NCI-H1105 (cell line): ENCODE measurements around the gene SLC41A3.

ENCODE experiments used
- DNase-seq: peaks from one replicate; lab custom pipeline; 2025; lab: John Stamatoyannopoulos, UW

SLC41A3 gene

DNA sequence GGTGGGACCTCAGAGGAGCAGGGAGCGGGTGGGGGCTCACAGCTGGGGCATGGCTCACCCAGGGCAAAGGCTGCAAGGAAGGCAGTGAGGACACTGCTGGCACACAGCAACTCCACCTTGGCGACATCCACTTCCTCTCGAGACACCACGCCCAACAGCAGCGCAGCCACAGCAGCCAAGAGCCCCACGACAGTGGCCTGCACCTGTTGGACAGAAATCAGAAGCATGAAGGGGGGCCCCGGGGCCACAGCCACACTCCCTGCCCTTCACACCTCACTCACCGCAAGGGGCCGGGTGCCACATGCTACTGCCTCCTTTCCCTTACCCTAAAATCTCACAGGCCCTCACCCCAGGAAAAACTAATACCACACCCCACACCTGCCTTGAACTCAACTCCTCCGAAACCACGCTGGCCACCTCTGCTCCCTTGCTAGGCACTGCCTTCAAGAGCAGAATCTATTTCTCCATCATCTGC is 57.6 kb downstream of the SLC41A3 start:
- no peak for DNase-seq

DNA sequence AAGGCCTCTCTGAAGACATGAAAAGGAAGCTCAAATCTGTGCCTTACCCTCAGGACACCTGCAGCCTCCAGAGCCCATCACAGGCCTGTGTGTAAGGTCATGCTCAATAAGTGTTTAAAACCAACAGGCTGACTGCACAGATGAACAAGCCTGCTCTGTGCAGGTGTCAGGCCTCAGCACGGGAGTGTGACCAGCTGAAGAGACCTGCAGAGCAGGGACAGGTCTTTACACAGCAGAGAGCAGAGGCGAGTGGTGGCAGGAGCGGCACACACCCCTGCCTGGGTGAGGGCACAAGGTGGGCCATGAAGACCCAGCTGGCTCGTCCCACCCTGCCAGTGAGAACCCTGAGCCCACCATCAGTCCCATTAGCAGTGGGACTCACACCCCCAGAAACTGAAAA is 58.1 kb downstream of the SLC41A3 start:
- DNase-seq = no peak

DNA sequence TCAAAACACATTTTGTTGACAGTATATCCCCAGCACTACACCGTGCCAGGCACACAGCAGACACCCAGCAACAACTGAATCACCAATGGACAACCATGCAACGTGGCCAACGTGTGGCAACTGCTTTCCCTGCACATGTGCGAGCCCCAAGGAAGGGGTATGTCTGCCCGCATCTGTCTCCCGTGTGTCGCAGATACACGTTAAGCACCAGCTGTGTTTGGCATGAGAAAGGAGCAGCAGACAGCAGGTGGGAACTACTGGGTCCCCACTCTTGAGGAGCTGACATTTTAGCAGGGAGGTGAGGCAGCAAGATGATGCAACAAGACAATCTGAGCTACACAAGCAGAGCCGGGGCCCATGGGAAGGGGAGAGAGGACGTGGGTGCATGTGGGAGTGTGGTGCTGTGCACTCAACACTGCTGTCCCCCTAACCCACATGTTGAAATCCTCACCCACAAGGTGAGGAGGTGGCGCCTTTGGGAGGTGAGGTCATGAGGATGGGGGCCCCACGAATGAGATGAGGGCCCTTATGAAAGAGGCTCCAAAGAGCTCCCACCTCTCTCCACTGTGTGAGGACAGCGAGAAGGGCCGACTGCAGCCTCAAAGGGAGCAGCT is 58.7 kb downstream of the SLC41A3 start:
- DNase-seq = no peak

GRCh38 chr3:126024049-126024854 is 59.7 kb downstream of the SLC41A3 start:
- DNase-seq = no peak

GRCh38 chr3:126023390-126023789 is 60.5 kb downstream of the SLC41A3 start:
- no peak for DNase-seq

GRCh38 chr3:126022741-126023359 is 61.1 kb downstream of the SLC41A3 start:
- no peak for DNase-seq

GRCh38 chr3:126021702-126022101 is 62.2 kb downstream of the SLC41A3 start:
- no peak for DNase-seq

- DNase-seq = no peak
These were observed 62.7 kb downstream of the SLC41A3 start for GRCh38 chr3:126021224-126021623.

GRCh38 chr3:126019683-126020082 is 64.2 kb downstream of the SLC41A3 start:
- DNase-seq = no peak

DNA sequence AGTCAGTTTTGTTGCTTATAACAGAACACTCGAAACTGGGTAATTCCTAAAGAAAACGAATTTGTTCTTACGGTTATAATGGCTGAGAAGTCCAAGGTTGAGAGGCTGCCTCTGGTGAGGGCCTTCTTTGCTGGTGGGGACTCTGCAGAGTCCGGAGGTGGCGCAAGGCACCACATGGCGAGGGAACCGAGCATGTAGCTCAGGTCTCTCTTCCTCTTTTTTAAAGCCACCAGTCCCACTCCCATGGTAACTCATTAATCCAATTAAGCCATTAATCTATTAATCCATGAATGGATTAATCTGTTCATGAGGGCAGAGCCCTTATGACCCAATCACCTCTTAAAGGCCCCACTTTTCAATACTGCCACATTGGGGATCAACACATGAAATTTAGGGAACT is 64.9 kb downstream of the SLC41A3 start:
- no peak for DNase-seq

DNA sequence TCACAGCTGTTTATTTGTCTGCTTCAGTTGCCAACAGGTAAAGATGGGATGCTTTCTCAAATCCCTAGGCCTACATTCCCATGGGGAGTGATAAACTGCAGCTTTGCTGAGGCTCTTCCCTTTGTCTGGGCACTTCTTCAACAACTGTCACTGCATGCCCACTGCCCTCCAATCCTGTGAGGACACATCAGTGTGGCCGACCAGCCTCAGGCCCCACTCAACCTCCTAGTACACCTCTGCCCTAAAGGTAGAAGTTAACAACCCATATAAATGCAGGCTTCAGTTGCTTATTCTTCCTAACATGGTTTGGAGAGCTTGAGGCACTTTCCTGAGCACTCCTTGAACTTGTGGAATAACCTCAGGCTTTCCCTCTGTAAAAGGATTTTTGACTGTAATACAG is 65.4 kb downstream of the SLC41A3 start:
- DNase-seq = no peak

DNA sequence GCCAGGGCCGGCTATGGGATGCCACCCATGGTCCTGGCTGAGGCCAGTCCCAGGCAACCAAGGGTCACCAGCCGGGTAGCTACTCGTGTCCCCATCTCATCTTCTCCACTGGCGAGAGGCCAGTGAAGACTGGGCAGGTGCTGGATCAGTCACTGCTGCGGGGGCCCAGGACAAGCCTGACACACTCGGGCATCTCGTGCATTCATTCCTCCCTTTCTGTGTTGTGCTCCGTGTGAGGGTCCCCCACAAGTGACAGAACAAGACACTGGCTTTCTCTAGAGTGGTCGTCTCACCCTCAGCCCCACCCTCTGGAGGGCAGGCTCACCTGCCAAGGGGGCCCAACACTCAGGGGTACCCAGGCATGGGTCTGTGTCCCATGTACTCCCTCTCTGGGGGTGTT is 66.6 kb downstream of the SLC41A3 start:
- DNase-seq = no peak

DNA sequence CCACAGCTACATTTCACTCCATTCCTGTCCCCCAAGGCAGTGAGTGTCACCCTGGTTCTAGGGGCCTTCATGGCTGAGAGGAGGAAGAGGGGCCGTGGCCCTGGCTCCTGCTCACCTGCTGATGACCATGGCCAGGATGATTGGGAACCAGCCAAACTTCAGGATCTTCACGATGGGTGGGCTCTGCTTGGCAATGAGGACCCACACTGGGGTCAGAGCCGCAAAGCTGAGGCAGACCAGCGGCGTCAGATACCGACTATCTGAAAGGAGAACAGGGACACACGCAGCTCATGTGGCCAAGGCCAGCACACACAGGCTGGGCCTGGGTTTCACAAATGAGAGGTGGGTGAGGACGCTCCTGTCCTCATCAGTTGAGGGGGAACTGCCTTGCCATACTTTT is 67.3 kb downstream of the SLC41A3 start:
- no peak for DNase-seq

DNA sequence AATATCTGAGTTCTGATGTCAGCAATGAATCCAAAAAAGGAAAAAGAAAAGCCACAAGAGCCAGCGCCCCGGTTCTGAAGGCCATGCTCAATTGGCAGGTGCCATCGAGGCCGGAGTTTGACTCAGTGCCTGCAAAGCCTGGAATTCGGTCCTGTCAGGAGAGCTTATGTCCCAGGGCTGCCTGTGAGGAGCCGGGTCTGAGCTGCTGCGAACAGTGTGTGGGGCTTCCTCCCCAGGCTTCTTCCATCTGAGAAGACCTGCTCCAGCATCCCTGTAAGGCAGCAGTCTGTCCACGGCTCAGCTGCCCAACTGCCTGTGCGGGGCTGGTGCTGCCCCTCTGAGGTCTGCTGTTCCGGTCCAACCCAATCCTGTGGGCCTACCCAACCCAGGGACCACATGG is 68.8 kb downstream of the SLC41A3 start:
- no peak for DNase-seq

DNA sequence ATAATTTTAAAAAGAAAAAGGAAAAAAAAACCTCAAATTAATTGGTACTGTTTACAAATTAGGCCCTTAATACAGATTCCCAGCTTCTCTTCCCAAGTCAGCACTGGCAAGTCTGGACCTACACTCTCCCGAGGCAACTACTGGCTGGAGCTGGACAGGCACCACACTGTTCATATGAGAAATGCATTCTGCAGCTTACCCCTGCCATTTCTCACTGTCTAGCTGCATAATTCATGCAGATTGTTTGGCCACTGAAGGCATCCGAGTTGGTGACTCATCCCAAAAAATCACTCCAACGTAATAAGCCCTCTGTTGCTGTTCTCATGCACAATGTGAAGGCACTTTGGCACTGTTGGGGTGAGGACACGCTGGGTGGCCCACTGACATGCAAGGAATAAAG is 69.7 kb downstream of the SLC41A3 start:
- no peak for DNase-seq

GRCh38 chr3:126013751-126014156 is 70.2 kb downstream of the SLC41A3 start:
- no peak for DNase-seq

DNA sequence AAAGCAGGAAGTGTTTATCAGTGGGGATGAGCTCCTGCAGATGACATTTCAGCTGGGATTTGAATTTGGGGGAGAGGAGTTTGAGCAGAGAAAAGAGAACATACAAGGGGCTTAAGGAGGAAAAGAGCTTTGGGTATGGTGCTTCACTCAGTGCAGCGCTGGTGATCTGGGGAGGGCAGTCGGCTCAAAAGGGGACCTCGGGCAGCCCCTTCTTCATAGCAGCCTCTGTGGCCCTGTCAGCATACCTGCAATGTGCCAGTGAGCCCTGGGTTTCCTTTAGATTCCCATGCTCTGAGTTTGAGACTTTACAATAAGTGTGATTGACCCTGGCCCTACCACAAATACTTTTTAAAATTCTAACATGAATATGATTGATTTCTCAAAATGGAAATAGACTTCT is 74.7 kb downstream of the SLC41A3 start:
- DNase-seq = no peak

DNA sequence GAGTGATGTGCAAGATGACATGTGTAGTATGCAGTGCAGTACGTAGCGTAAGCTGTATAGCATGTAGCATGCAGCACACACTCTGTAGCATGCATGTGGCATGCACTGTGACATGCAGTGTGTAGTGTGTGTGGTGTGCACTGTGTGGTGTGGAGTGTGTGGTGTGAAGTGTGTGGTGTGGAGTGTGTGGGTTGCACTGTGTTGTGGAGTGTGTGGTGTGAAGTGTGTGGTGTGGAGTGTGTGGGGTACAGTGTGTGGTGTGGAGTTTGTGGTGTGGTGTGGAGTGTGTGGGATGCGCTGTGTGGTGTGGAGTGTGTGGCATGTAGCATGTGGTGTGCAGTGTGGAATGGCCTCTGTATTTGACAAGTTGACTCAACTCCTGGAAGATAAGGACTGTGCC is 75.7 kb downstream of the SLC41A3 start:
- no peak for DNase-seq

DNA sequence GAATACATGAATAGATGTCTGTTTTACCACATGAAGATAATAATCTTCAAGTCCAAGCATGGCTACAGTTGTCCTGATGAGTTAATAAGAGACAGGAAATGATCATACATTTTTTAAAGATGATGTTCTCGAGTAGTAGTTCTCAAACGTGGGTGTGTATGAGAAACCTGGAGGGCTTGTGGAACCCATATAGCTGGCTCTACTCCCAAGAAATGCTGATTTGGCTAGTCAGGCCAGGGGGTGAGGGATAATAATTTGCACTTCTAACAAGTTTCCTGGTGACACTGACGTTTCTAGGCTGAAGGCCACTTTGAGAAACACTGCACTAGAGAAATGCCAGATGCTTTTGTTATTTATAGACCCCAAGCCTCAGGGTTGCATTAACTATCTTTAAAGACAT is 78.0 kb downstream of the SLC41A3 start:
- no peak for DNase-seq

DNA sequence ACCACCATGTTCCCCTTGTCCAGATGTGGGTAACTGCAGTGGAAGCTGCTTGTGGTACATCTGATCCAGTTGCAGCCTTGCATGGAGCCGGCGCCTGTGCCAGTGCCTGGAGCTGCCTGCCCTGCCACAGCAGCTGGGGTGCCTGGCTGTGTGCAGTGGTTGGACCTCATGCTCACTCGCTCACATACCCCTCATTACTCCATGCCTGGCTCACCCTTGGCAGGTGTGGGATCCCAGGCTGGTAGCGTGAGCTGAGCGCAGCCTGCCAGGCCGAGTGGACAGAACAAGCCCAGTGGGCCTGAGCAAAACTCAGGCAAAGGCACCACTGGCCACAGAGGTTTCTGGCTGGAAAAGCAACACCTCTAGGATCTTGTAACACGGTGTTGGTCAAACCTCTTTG is 79.2 kb downstream of the SLC41A3 start:
- DNase-seq = no peak

- no peak for DNase-seq
These were observed 79.7 kb downstream of the SLC41A3 start for GRCh38 chr3:126004217-126004616.

DNA sequence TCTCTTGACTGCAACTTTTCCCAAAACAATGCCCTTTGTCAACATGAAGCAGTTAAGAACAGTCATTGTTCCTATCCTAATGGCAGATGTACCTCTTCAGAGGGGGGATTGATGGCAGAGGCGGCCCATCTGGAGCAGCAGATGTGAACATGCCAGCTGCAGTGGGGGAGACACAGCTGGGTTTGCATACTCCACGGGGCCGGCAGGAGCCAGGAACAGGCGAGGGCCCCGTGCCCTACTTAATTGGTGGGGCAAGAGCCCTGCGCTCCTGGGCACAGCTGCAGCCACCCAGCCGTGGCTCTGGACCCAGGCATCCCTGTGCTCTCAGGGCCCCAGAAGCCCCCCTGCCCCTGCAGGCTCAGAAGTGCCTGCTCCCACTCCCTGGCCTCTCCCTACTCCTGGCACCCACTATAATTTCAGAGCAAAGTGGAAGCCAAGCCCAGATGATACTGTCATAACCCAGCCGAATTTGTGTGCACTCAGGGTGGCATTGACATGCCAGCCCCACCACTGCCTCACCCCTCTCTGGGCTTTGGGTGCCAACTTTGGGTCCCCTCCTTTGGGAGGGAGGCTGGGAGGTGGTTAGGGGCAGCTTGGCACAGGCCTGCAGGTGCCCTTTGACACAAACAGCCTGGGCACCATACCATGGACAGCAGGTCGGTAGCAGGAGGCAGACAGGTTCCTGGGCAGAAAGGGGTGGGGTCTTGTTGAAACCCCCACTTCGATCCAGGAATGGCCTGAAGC is 80.3 kb downstream of the SLC41A3 start:
- no peak for DNase-seq

- no peak for DNase-seq
These were observed 81.7 kb downstream of the SLC41A3 start for GRCh38 chr3:126002189-126002588.
